ENCODE data around the gene LRRK1. TPM values are rescaled to one million over a fixed set of nuclear protein-coding genes. Genes with fewer than 3 reads are reported as not detected.

LRRK1 gene
- total and polyA plus RNA-seq, 12 donors, result 1.5 to 8.1 (median 2.0) TPM

DNA sequence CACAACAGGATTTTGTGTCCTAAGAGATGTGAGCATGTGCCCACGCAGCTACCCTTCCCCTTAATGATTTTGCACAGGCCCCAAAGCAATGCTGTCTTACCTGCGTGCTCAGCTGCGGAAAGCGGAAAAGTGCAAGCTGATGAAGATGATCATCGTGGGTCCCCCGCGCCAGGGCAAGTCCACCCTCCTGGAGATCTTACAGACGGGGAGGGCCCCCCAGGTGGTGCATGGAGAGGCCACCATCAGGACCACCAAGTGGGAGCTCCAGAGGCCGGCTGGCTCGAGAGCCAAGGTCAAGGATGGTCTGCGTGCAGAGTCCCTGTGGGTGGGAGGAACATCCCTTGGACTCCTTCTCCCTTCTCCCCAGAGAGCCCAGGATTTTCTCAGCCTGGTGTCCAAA, 103.1 kb downstream of the LRRK1 start:
- H3K4me3 ChIP-seq, result no peak overlapping the region
- peaks cover 0 to 52% (median 0%) of the 10 kb centered on the region in 9 donors for H3K36me3 ChIP-seq
- intact Hi-C loops (cut with DNase I), result loop anchor here in 2 of 10 donors (5.0 to 10.0 kb wide), 2 partner anchors 60 to 172 kb away; no protein-coding TSS in a partner anchor
- peak overlapping the region in 4 of 10 donors; percentile 69 to 81 (median 74) for H3K27ac ChIP-seq
- no peaks in the 10 kb centered on the region for H3K9me3 ChIP-seq
- DNase-seq (peak in 1 of 2 donors; percentile 3), ATAC-seq (no peak)
- WGBS, 2 donors, result 85% methylated on average over 11 of the region's 11 CpGs
- TF ChIP-seq, protein P1, sequence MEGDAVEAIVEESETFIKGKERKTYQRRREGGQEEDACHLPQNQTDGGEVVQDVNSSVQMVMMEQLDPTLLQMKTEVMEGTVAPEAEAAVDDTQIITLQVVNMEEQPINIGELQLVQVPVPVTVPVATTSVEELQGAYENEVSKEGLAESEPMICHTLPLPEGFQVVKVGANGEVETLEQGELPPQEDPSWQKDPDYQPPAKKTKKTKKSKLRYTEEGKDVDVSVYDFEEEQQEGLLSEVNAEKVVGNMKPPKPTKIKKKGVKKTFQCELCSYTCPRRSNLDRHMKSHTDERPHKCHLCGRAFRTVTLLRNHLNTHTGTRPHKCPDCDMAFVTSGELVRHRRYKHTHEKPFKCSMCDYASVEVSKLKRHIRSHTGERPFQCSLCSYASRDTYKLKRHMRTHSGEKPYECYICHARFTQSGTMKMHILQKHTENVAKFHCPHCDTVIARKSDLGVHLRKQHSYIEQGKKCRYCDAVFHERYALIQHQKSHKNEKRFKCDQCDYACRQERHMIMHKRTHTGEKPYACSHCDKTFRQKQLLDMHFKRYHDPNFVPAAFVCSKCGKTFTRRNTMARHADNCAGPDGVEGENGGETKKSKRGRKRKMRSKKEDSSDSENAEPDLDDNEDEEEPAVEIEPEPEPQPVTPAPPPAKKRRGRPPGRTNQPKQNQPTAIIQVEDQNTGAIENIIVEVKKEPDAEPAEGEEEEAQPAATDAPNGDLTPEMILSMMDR (IDR thresholded peaks at IDR 0.05), result no peak
- peaks cover 0 to 49% (median 18%) of the 10 kb centered on the region in 9 donors for H3K4me1 ChIP-seq
- peaks cover 0 to 9% (median 0%) of the 10 kb centered on the region in 7 donors for H3K27me3 ChIP-seq

- peaks cover 0 to 9% (median 0%) of the 10 kb centered on the region in 7 donors for H3K27me3 ChIP-seq
- no peaks in the 10 kb centered on the region for H3K9me3 ChIP-seq
- ATAC-seq, result no peak
- H3K36me3 ChIP-seq, result peaks cover 0 to 56% (median 0%) of the 10 kb centered on the region in 9 donors
- 86 to 89% methylated on average over 3 of the region's 3 CpGs for WGBS, 2 donors
- peak overlapping the region in 9 of 10 donors; percentile 51 to 81 (median 69) for H3K27ac ChIP-seq
- peak in 1 of 2 donors; percentile 1 for DNase-seq
- H3K4me1 ChIP-seq, result peaks cover 0 to 44% (median 18%) of the 10 kb centered on the region in 9 donors
- no peak overlapping the region for H3K4me3 ChIP-seq
- TF ChIP-seq, protein P1 (IDR thresholded peaks at IDR 0.05), result no peak
- intact Hi-C loops (cut with DNase I), result loop anchor here in 2 of 10 donors (5.0 to 10.0 kb wide), 2 partner anchors 59 to 172 kb away; no protein-coding TSS in a partner anchor
Observed at GRCh38 chr15:101022876-101023275, 103.7 kb downstream of the LRRK1 start.

GRCh38 chr15:101023501-101024072, 104.4 kb downstream of the LRRK1 start:
- Histone ChIP-seq H3K4me3 (no peak overlapping the region), H3K27me3 (peaks cover 0 to 9% (median 0%) of the 10 kb centered on the region in 7 donors), H3K9me3 (no peaks in the 10 kb centered on the region), H3K4me1 (peaks cover 0 to 44% (median 18%) of the 10 kb centered on the region in 9 donors), H3K27ac (peak overlapping the region; percentile 15 to 81 (median 68)), H3K36me3 (peaks cover 0 to 63% (median 0%) of the 10 kb centered on the region in 9 donors)
- 65 to 67% methylated on average over 11 of the region's 11 CpGs for WGBS, 2 donors
- peak in 1 of 2 donors; percentile 4 for DNase-seq
- ATAC-seq, result peak in 5 of 8 donors; percentile 4 to 43 (median 18)
- intact Hi-C loops (cut with DNase I), result loop anchor here in 2 of 10 donors (5.0 to 10.0 kb wide), 2 partner anchors 59 to 171 kb away; no protein-coding TSS in a partner anchor
- TF ChIP-seq, protein P1 (IDR thresholded peaks at IDR 0.05), result no peak

DNA sequence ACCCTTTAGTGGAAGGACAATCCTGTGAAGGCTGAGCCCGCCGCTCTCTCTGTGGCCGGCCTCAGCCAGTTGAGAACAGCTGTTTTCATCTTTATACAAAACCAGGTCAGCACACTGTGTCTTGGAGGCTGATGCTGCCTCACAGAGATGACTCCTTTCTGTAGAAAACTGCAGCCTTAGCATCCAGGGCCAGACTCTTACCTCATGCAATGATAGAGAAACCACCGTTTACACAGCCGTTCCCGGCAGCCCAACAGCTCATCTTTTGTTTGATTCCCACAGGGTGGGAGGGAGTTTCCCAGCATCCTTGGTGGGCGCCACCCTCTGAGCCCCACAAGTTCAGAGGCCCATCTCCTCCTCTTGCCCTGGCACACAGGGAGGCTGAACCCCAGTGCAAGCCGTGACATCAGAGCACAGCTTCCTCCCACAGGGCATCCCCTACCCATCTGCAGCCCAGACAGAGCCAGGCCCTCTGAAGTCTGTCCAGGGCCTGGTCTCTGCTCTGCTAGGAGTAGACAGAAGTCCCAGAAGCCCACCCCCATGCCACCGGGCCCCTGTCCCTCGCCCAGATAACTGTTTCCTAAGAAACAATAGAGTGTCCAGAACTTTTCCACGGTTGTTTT, 105.0 kb downstream of the LRRK1 start:
- DNase-seq, result peak in 1 of 2 donors; percentile 52
- H3K36me3 ChIP-seq, result peaks cover 0 to 69% (median 0%) of the 10 kb centered on the region in 9 donors
- intact Hi-C loops (cut with DNase I), result loop anchor here in 2 of 10 donors (5.0 to 10.0 kb wide), 2 partner anchors 58 to 171 kb away; no protein-coding TSS in a partner anchor
- peaks cover 0 to 9% (median 0%) of the 10 kb centered on the region in 7 donors for H3K27me3 ChIP-seq
- H3K4me1 ChIP-seq, result peaks cover 0 to 44% (median 18%) of the 10 kb centered on the region in 9 donors
- TF ChIP-seq, protein P1 (IDR thresholded peaks at IDR 0.05), result no peak
- ATAC-seq, result peak; percentile 69 to 89 (median 84)
- 65 to 66% methylated on average over 11 of the region's 11 CpGs for WGBS, 2 donors
- H3K9me3 ChIP-seq, result no peaks in the 10 kb centered on the region
- peak overlapping the region; percentile 15 to 81 (median 72) for H3K27ac ChIP-seq
- H3K4me3 ChIP-seq, result no peak overlapping the region

Measured in heart right ventricle (tissue), 16 donors.